PC-3 (cell line): ENCODE data around the gene MADCAM1. TPM values are rescaled to one million over a fixed set of nuclear protein-coding genes. Genes with fewer than 3 reads are reported as not detected.

ENCODE experiments used
- ATAC-seq: fragments of 200-7000 bp; cut with Tn5 transposase; 2 replicates; pipeline ENCODE4 v1.9.1; 2020; ENCODE audit warnings: mild to moderate bottlenecking, moderate library complexity
- BruUV-seq: library from RNA; stranded (reverse); fragments of 400-500 nt; replicated peaks from 2 replicates; lab custom pipeline; 2021; lab: Mats Ljungman, UMichigan
- CTCF ChIA-PET: fragments of 300-600 bp; sonication (Branson Sonifier 250); formaldehyde crosslinking; loops from one replicate; lab custom pipeline; 2022; ENCODE audit warnings: antibody characterized with exemption; lab: Charles Lee
- POLR2A ChIA-PET: fragments of 300-600 bp; sonication (Branson Sonifier 250); formaldehyde crosslinking; loops from one replicate; lab custom pipeline; 2022; ENCODE audit warnings: antibody characterized with exemption; ENCODE audit not compliant: unreplicated experiment; lab: Charles Lee
- DNase-seq: peaks from one replicate; pipeline ENCODE4 v3.0.0-alpha.2; 2015
- H2AFZ ChIP-seq: fragments of 300-600 bp; sonication (generic); 2 replicates; pipeline ENCODE4 v1.6.0; 2016; ENCODE audit warnings: antibody characterized with exemption, low read length
- H3F3A ChIP-seq: fragments of 300-600 bp; sonication (generic); one replicate; pipeline ENCODE4 v1.6.0; 2017; ENCODE audit warnings: antibody characterized with exemption, low read length, control low read depth, mild to moderate bottlenecking; ENCODE audit not compliant: unreplicated experiment
- H3K27ac ChIP-seq: fragments of 300-600 bp; sonication (generic); 2 replicates; pipeline ENCODE4 v1.5.1; 2016; ENCODE audit warnings: mild to moderate bottlenecking, low read length
- H3K27me3 ChIP-seq: fragments of 300-600 bp; sonication (generic); 2 replicates; pipeline ENCODE4 v1.6.1; 2016; ENCODE audit warnings: low read length, mixed read lengths
- H3K36me3 ChIP-seq: fragments of 300-600 bp; sonication (generic); 2 replicates; pipeline ENCODE4 v1.6.1; 2016; ENCODE audit warnings: low read depth, mixed run types, low read length, mixed read lengths
- H3K4me1 ChIP-seq: fragments of 300-600 bp; sonication (generic); 2 replicates; pipeline ENCODE4 v1.5.1; 2016; ENCODE audit warnings: low read length; ENCODE audit not compliant: insufficient read depth
- H3K4me2 ChIP-seq: fragments of 300-600 bp; sonication (generic); 2 replicates; pipeline ENCODE4 v1.6.0; 2016; ENCODE audit warnings: low read length
- H3K4me3 ChIP-seq: fragments of 300-600 bp; sonication (generic); 2 replicates; pipeline ENCODE4 v1.5.1; 2016; ENCODE audit warnings: mild to moderate bottlenecking, low read length, mixed read lengths
- H3K79me2 ChIP-seq: fragments of 300-600 bp; sonication (generic); 2 replicates; pipeline ENCODE4 v1.6.1; 2017; ENCODE audit warnings: low read length, mixed read lengths
- H3K9ac ChIP-seq: fragments of 300-600 bp; sonication (generic); 2 replicates; pipeline ENCODE4 v1.6.0; 2016; ENCODE audit warnings: mild to moderate bottlenecking, low read length
- H3K9me2 ChIP-seq: fragments of 300-600 bp; sonication (generic); replicated peaks from 2 replicates; pipeline ENCODE4 v1.6.1; 2016; ENCODE audit warnings: mixed run types, low read length, mixed read lengths
- H3K9me3 ChIP-seq: fragments of 300-600 bp; sonication (generic); 2 replicates; pipeline ENCODE4 v1.6.1; 2016; ENCODE audit warnings: low read length, mixed read lengths
- H4K20me1 ChIP-seq: fragments of 300-600 bp; sonication (generic); 2 replicates; pipeline ENCODE4 v1.6.1; 2016; ENCODE audit warnings: low read length, mixed read lengths
- EZH2 ChIP-seq: fragments of 300-600 bp; sonication (generic); IDR thresholded peaks from one replicate; pipeline ENCODE4 v1.6.1; 2017; ENCODE audit warnings: antibody characterized with exemption, mild to moderate bottlenecking, low read length; ENCODE audit not compliant: unreplicated experiment
- EZH2phosphoT487 ChIP-seq: fragments of 300-600 bp; sonication (generic); IDR thresholded peaks from 2 replicates; pipeline ENCODE4 v1.6.1; 2018; ENCODE audit warnings: mild to moderate bottlenecking, antibody characterized with exemption, low read length, borderline replicate concordance
- intact Hi-C: fragments of 100-400 bp; cut with micrococcal nuclease; formaldehyde crosslinking; loops from 2 replicates; pipeline ENCODE4 v1.9.0; 2023
- total RNA-seq: library from RNA; depleted of rRNA; stranded (reverse); fragments of >200 nt; gene quantifications from 2 replicates; pipeline ENCODE4 v1.2.3, GENCODE V29; 2014
- TF ChIP-seq, protein P1 (sequence below): fragments of 300-600 bp; sonication (generic); conservative IDR thresholded peaks from 2 replicates; pipeline ENCODE4 v1.5.1; 2017; ENCODE audit warnings: antibody characterized with exemption, low read depth, mild to moderate bottlenecking, low read length

Gene MADCAM1
- total RNA-seq, 1 experiment from 2014 or later = 0.11 TPM

- H3K79me2 ChIP-seq = peaks cover 11% of the 10 kb centered on the region
- ChIA-PET POLR2A (no interaction called here), CTCF (no interaction called here)
- H3K27ac ChIP-seq = no peak overlapping the region
- BruUV-seq = no TSS peak
- H3K27me3 ChIP-seq = no peaks in the 10 kb centered on the region
- no peak for ATAC-seq
- 0 out of 2 replicates have a peak, but pooled peaks cover 5% of the 10 kb centered on the region for H3K4me1 ChIP-seq
- no peak overlapping the region for H3K4me3 ChIP-seq
- no peak for DNase-seq
- TF ChIP-seq EZH2 (no peak), EZH2phosphoT487 (no peak)
- TF ChIP-seq, protein P1, sequence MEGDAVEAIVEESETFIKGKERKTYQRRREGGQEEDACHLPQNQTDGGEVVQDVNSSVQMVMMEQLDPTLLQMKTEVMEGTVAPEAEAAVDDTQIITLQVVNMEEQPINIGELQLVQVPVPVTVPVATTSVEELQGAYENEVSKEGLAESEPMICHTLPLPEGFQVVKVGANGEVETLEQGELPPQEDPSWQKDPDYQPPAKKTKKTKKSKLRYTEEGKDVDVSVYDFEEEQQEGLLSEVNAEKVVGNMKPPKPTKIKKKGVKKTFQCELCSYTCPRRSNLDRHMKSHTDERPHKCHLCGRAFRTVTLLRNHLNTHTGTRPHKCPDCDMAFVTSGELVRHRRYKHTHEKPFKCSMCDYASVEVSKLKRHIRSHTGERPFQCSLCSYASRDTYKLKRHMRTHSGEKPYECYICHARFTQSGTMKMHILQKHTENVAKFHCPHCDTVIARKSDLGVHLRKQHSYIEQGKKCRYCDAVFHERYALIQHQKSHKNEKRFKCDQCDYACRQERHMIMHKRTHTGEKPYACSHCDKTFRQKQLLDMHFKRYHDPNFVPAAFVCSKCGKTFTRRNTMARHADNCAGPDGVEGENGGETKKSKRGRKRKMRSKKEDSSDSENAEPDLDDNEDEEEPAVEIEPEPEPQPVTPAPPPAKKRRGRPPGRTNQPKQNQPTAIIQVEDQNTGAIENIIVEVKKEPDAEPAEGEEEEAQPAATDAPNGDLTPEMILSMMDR = no peak
- H3F3A ChIP-seq = no peaks in the 10 kb centered on the region
- no peaks in the 10 kb centered on the region for H4K20me1 ChIP-seq
- no peaks in the 10 kb centered on the region for H3K9me2 ChIP-seq
- no peaks in the 10 kb centered on the region for H3K9me3 ChIP-seq
- no peaks in the 10 kb centered on the region; the same call in 1 of the 2 replicates for H3K36me3 ChIP-seq
- intact Hi-C loops = no loop called here
- no peak overlapping the region for H3K4me2 ChIP-seq
- no peak overlapping the region for H2AFZ ChIP-seq
- H3K9ac ChIP-seq = no peak overlapping the region
These were observed 16.5 kb downstream of the MADCAM1 start for GRCh38 chr19:512547-513365.

- no peaks in the 10 kb centered on the region for H3K27me3 ChIP-seq
- no peaks in the 10 kb centered on the region; the same call in 1 of the 2 replicates for H3K36me3 ChIP-seq
- H3K9ac ChIP-seq = no peak overlapping the region
- no peaks in the 10 kb centered on the region for H4K20me1 ChIP-seq
- intact Hi-C loops = no loop called here
- ChIA-PET POLR2A (no interaction called here), CTCF (no interaction called here)
- ATAC-seq (no peak), DNase-seq (no peak)
- no peak overlapping the region for H3K4me2 ChIP-seq
- peaks cover 4% of the 10 kb centered on the region for H3K79me2 ChIP-seq
- BruUV-seq = no TSS peak
- no peak overlapping the region for H2AFZ ChIP-seq
- H3K9me2 ChIP-seq = no peaks in the 10 kb centered on the region
- no peaks in the 10 kb centered on the region for H3F3A ChIP-seq
- no peaks in the 10 kb centered on the region for H3K9me3 ChIP-seq
- H3K27ac ChIP-seq = no peak overlapping the region
- H3K4me3 ChIP-seq = no peak overlapping the region
- 0 out of 2 replicates have a peak, but pooled peaks cover 2% of the 10 kb centered on the region for H3K4me1 ChIP-seq
- TF ChIP-seq EZH2phosphoT487 (no peak), EZH2 (no peak)
- TF ChIP-seq, protein P1 = no peak
These were observed 17.3 kb downstream of the MADCAM1 start for GRCh38 chr19:513368-514165.
